Esophagus muscularis mucosa (tissue), 4 donors: Measurements from ENCODE around the gene H6PD. TPM values are rescaled to one million over a fixed set of nuclear protein-coding genes. Genes with fewer than 3 reads are reported as not detected.

ENCODE experiments used
- DNase-seq: peaks from one replicate; pipeline ENCODE4 v3.0.0-alpha.2; 2017; ENCODE audit errors: extremely low spot score
- H3K27ac ChIP-seq, 4 donors: fragments of 200-600 bp; sonication (generic); replicated peaks in 1 of 4; 1 replicate in 3 of 4; 2 replicates in 1 of 4; pipeline ENCODE4 v1.5.1; 2016 to 2019; ENCODE audit warnings: mild to moderate bottlenecking in 1 of 4
- H3K27me3 ChIP-seq, 4 donors: fragments of 200-600 bp; sonication (generic); one replicate each; pipeline versions ENCODE4 v1.5.1 to v1.6.0; 2016 to 2019
- H3K36me3 ChIP-seq, 4 donors: fragments of 200-600 bp; sonication (generic); one replicate each; pipeline ENCODE4 v1.5.1; 2016 to 2019
- H3K4me1 ChIP-seq, 4 donors: fragments of 200-600 bp; sonication (generic); one replicate each; pipeline ENCODE4 v1.5.1; 2016 to 2019
- H3K4me3 ChIP-seq, 4 donors: fragments of 200-600 bp; sonication (generic); 1 replicate in 2 of 4; 2 replicates in 2 of 4; pipeline ENCODE4 v1.5.1; 2016 to 2019; ENCODE audit warnings: mild to moderate bottlenecking in 4 of 4, moderate library complexity in 1 of 4
- H3K9me3 ChIP-seq, 4 donors: fragments of 200-600 bp; sonication (generic); 1 replicate in 3 of 4; 2 replicates in 1 of 4; pipeline ENCODE4 v1.5.1; 2016 to 2019
- EP300 ChIP-seq: sonication (generic); formaldehyde crosslinking; IDR thresholded peaks from one replicate; pipeline ENCODE4 v1.6.1; 2017; ENCODE audit warnings: antibody characterized with exemption
- POLR2A ChIP-seq: fragments of 450-650 bp; IDR thresholded peaks from one replicate; pipeline ENCODE4 v1.6.1; 2017; ENCODE audit warnings: antibody characterized with exemption, moderate library complexity, mild to moderate bottlenecking, low read depth
- POLR2AphosphoS5 ChIP-seq, 2 donors: sonication (generic); formaldehyde crosslinking; IDR thresholded peaks; one replicate each; pipeline ENCODE4 v1.6.1; 2017; ENCODE audit warnings: antibody characterized with exemption in 2 of 2
- WGBS: methylation state at CpG from one replicate; pipeline ENCODE4 v1.1.5; 2018; 5-methylcytosine and 5-hydroxymethylcytosine counted together
- intact Hi-C: fragments of 100-400 bp; cut with DNase I; formaldehyde crosslinking; loops from one replicate; pipeline ENCODE4 v1.15.1; 2023
- total RNA-seq, 4 donors: library from RNA; depleted of rRNA; stranded (reverse); fragments of >200 nt; gene quantifications; one replicate each; pipeline versions ENCODE4 v1.1.0 to v1.2.1, GENCODE V29; 2016
- TF ChIP-seq, protein P1 (sequence below), 3 experiments: fragments of 200-600 bp in 2 of 3; fragments of 450-650 bp in 1 of 3; sonication (generic) in 2 of 3; IDR thresholded peaks; one replicate each; pipeline ENCODE4 v1.5.1; 2017 to 2019; ENCODE audit warnings: antibody characterized with exemption in 3 of 3, mild to moderate bottlenecking in 2 of 3, moderate library complexity in 1 of 3

The H6PD gene
- total RNA-seq, 4 donors from 2014 or later = 31.1 to 54.4 (median 38.4) TPM

- 69% methylated on average over 8 of the region's 9 CpGs for WGBS
- no peaks in the 10 kb centered on the region for H3K9me3 ChIP-seq
- peaks cover 0 to 47% (median 34%) of the 10 kb centered on the region in 4 donors for H3K36me3 ChIP-seq
- H3K4me1 ChIP-seq = peaks cover 71 to 96% (median 78%) of the 10 kb centered on the region in 4 donors
- intact Hi-C loops = no loop called here
- no peaks in the 10 kb centered on the region for H3K27me3 ChIP-seq
- no peak overlapping the region for H3K4me3 ChIP-seq
- H3K27ac ChIP-seq = peak overlapping the region; percentile 58 to 84 (median 83)
- no peak for DNase-seq
- TF ChIP-seq POLR2A (no peak), POLR2AphosphoS5 (IDR thresholded peaks at IDR 0.05) (peak; percentile 19 to 43)
Observed at GRCh38 chr1:9244501-9245229, 10.1 kb downstream of the H6PD start.

- Histone ChIP-seq H3K4me1 (peaks cover 72 to 96% (median 78%) of the 10 kb centered on the region in 4 donors), H3K9me3 (no peaks in the 10 kb centered on the region), H3K27ac (peak overlapping the region in 2 of 4 donors; percentile 84), H3K36me3 (peaks cover 0 to 52% (median 36%) of the 10 kb centered on the region in 4 donors), H3K4me3 (no peak overlapping the region), H3K27me3 (no peaks in the 10 kb centered on the region)
- intact Hi-C loops = no loop called here
- DNase-seq = no peak
- WGBS = 100% methylated on average over 2 of the region's 15 CpGs
- no peak for TF ChIP-seq POLR2AphosphoS5 (IDR thresholded peaks at IDR 0.05)
- TF ChIP-seq EP300 = no peak
- TF ChIP-seq, protein P1, sequence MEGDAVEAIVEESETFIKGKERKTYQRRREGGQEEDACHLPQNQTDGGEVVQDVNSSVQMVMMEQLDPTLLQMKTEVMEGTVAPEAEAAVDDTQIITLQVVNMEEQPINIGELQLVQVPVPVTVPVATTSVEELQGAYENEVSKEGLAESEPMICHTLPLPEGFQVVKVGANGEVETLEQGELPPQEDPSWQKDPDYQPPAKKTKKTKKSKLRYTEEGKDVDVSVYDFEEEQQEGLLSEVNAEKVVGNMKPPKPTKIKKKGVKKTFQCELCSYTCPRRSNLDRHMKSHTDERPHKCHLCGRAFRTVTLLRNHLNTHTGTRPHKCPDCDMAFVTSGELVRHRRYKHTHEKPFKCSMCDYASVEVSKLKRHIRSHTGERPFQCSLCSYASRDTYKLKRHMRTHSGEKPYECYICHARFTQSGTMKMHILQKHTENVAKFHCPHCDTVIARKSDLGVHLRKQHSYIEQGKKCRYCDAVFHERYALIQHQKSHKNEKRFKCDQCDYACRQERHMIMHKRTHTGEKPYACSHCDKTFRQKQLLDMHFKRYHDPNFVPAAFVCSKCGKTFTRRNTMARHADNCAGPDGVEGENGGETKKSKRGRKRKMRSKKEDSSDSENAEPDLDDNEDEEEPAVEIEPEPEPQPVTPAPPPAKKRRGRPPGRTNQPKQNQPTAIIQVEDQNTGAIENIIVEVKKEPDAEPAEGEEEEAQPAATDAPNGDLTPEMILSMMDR (IDR thresholded peaks at IDR 0.05) = no peak
- no peak for TF ChIP-seq POLR2A
Observed at GRCh38 chr1:9245230-9245619, 10.7 kb downstream of the H6PD start.

- peaks cover 0 to 53% (median 36%) of the 10 kb centered on the region in 4 donors for H3K36me3 ChIP-seq
- peaks cover 72 to 96% (median 78%) of the 10 kb centered on the region in 4 donors for H3K4me1 ChIP-seq
- H3K27me3 ChIP-seq = no peaks in the 10 kb centered on the region
- no peak for TF ChIP-seq EP300
- no peak for TF ChIP-seq POLR2A
- TF ChIP-seq, protein P1 (IDR thresholded peaks at IDR 0.05) = no peak
- no peak for TF ChIP-seq POLR2AphosphoS5 (IDR thresholded peaks at IDR 0.05)
- DNase-seq = no peak
- H3K4me3 ChIP-seq = no peak overlapping the region
- H3K27ac ChIP-seq = peak overlapping the region in 2 of 4 donors; percentile 84
- H3K9me3 ChIP-seq = no peaks in the 10 kb centered on the region
- intact Hi-C loops = no loop called here
- WGBS = 96% methylated on average over 9 of the region's 9 CpGs
Observed at GRCh38 chr1:9245661-9246060, 11.1 kb downstream of the H6PD start.

GRCh38 chr1:9246215-9246614, 11.6 kb downstream of the H6PD start:
- TF ChIP-seq POLR2AphosphoS5 (IDR thresholded peaks at IDR 0.05) = no peak
- no peak for TF ChIP-seq EP300
- TF ChIP-seq POLR2A = no peak
- TF ChIP-seq, protein P1 (IDR thresholded peaks at IDR 0.05) = no peak
- no peaks in the 10 kb centered on the region for H3K27me3 ChIP-seq
- H3K4me1 ChIP-seq = peaks cover 72 to 96% (median 78%) of the 10 kb centered on the region in 4 donors
- DNase-seq = no peak
- intact Hi-C loops = no loop called here
- no peaks in the 10 kb centered on the region for H3K9me3 ChIP-seq
- 77% methylated on average over 3 of the region's 5 CpGs for WGBS
- no peak overlapping the region for H3K27ac ChIP-seq
- H3K36me3 ChIP-seq = peaks cover 0 to 53% (median 36%) of the 10 kb centered on the region in 4 donors
- no peak overlapping the region for H3K4me3 ChIP-seq

GRCh38 chr1:9246841-9247785, 12.5 kb downstream of the H6PD start:
- TF ChIP-seq POLR2AphosphoS5 (IDR thresholded peaks at IDR 0.05) (no peak), POLR2A (no peak), EP300 (no peak)
- TF ChIP-seq, protein P1 (IDR thresholded peaks at IDR 0.05) = no peak
- H3K36me3 ChIP-seq = peaks cover 0 to 53% (median 36%) of the 10 kb centered on the region in 4 donors
- H3K27ac ChIP-seq = no peak overlapping the region
- peaks cover 72 to 96% (median 78%) of the 10 kb centered on the region in 4 donors for H3K4me1 ChIP-seq
- no peaks in the 10 kb centered on the region for H3K9me3 ChIP-seq
- no peak overlapping the region for H3K4me3 ChIP-seq
- DNase-seq = no peak
- WGBS = 87% methylated on average over 29 of the region's 41 CpGs
- H3K27me3 ChIP-seq = no peaks in the 10 kb centered on the region
- intact Hi-C loops = no loop called here
